Measurements from ENCODE around the gene GREM2. TPM values are rescaled to one million over a fixed set of nuclear protein-coding genes. Genes with fewer than 3 reads are reported as not detected.
A peak's percentile ranks its signal among the peaks of the same experiment; 100 is the strongest.

The GREM2 gene
- total RNA-seq, 1 experiment from 2014 or later, result 0.17 TPM

DNA sequence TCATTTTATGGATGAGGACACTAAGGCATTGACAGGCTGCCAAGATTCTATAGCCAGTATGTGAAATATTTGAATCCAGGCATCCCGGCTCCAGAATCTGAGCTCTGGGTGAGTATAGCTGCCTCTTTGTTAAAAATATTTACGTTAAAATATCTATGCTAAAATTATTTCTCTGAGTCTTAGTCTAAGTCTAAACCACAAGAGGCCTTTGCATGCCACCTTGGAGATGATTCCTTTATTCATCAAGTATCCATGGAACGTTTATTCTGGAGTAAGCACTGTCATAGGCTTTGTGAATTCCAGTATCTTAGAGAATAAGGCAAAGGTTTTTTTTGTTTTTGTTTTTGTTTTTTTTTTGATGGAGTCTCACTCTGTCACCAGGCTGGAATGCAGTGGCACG lies 116.4 kb downstream of the GREM2 start:
- H3K27ac Mint-ChIP-seq, result no peak overlapping the region
- peaks cover 30% of the 10 kb centered on the region for H3K27me3 Mint-ChIP-seq (ENCODE audit: low read depth)
- ATAC-seq (no peak), DNase-seq (ENCODE audit: low spot score) (no peak)
- ChIA-PET POLR2A (no interaction called here), CTCF (interaction anchor here (0.6 to 1.6 kb wide), 2 partner anchors 113 to 118 kb away, joined by 3 to 4 read pairs; no protein-coding TSS in a partner anchor)
- TF ChIP-seq ATF1 (CRISPR knock-in tag; IDR thresholded peaks at IDR 0.05) (no peak), ZNF396 (CRISPR knock-in tag; IDR thresholded peaks at IDR 0.05; ENCODE audit: borderline replicate concordance) (no peak), SP1 (CRISPR knock-in tag; conservative IDR thresholded peaks at IDR 0.05) (no peak), JAZF1 (CRISPR knock-in tag; IDR thresholded peaks at IDR 0.05) (no peak), JUN (CRISPR knock-in tag; IDR thresholded peaks at IDR 0.05) (no peak)
- TF ChIP-seq, protein P1, sequence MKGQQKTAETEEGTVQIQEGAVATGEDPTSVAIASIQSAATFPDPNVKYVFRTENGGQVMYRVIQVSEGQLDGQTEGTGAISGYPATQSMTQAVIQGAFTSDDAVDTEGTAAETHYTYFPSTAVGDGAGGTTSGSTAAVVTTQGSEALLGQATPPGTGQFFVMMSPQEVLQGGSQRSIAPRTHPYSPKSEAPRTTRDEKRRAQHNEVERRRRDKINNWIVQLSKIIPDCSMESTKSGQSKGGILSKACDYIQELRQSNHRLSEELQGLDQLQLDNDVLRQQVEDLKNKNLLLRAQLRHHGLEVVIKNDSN (CRISPR knock-in tag; IDR thresholded peaks at IDR 0.05), result no peak
- H3K9me3 Mint-ChIP-seq, result 0 out of 2 replicates have a peak, but pooled peaks cover 3% of the 10 kb centered on the region
- no peak overlapping the region for H3K4me3 Mint-ChIP-seq
- H3K36me3 Mint-ChIP-seq, result no peaks in the 10 kb centered on the region
- peaks cover 30% of the 10 kb centered on the region for H3K4me1 Mint-ChIP-seq

DNA sequence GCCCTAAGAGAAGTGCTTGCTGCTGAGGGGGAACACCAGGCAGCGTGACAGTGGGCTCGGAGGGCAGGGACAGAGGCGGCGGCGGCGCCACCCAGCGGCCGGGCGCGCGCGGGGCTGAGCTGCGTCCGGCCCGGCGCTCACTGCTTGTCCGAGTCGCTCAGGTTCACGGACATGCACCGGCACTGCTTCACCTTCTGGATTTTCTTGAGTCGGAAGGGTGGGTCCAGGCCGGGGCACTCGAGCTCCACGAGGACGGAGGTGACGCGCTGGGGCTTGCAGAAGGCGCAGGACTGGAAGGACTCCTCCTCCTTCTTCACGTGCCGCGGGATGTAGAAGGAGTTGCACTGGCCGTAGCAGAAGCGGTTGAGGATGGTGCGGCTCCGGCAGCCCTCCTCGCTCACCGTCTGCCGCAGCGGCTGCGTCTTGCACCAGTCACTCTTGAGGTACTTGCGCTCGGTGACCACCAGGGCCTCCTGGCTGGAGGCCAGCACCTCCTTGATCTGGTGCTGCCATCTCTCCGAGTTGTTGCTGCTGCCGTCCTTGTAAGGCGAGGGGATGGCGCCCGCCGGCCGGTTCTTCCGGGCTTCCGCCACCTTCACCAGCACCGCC lies 119.0 kb downstream of the GREM2 start:
- Mint-ChIP-seq H3K27me3 (ENCODE audit: low read depth) (peaks cover 50% of the 10 kb centered on the region), H3K27ac (peak overlapping the region; percentile 36; the same call in 1 of the 2 replicates), H3K9me3 (0 out of 2 replicates have a peak, but pooled peaks cover 3% of the 10 kb centered on the region), H3K36me3 (no peaks in the 10 kb centered on the region), H3K4me3 (peak overlapping the region; percentile 70), H3K4me1 (peaks cover 22% of the 10 kb centered on the region)
- ATAC-seq, result peak; percentile 95
- DNase-seq (ENCODE audit: low spot score), result peak; percentile 83
- CTCF ChIA-PET, result interaction anchor here (0.6 to 1.4 kb wide), 14 partner anchors 10 to 199 kb away, joined by 3 to 8 read pairs (median 4); no protein-coding TSS in a partner anchor
- POLR2A ChIA-PET, result interaction anchor here (0.7 to 1.1 kb wide), 2 partner anchors 119 to 126 kb away, joined by 3 to 4 read pairs; partner anchors contain the start of gene GREM2
- TF ChIP-seq PRRX2 (CRISPR knock-in tag; IDR thresholded peaks at IDR 0.05) (no peak), GTF2I (CRISPR knock-in tag; conservative IDR thresholded peaks at IDR 0.05) (no peak), ZNF232 (CRISPR knock-in tag; IDR thresholded peaks at IDR 0.05) (peak; percentile 51; the same call in 1 of the 2 replicates), FOXJ3 (CRISPR knock-in tag; IDR thresholded peaks at IDR 0.05; ENCODE audit: borderline replicate concordance) (no peak), TP53 (CRISPR knock-in tag; IDR thresholded peaks at IDR 0.05) (0 out of 2 replicates have a peak, but pooled peaks have one; percentile 69), EMX1 (CRISPR knock-in tag; IDR thresholded peaks at IDR 0.05) (no peak), ZNF423 (CRISPR knock-in tag; IDR thresholded peaks at IDR 0.05) (no peak), MYBL2 (CRISPR knock-in tag; IDR thresholded peaks at IDR 0.05) (peak; percentile 64; the same call in 1 of the 2 replicates), ZBTB21 (CRISPR knock-in tag; IDR thresholded peaks at IDR 0.05; ENCODE audit: borderline replicate concordance) (peak; percentile 63; the same call in 1 of the 2 replicates), ZNF396 (CRISPR knock-in tag; IDR thresholded peaks at IDR 0.05; ENCODE audit: borderline replicate concordance) (no peak), ZNF671 (CRISPR knock-in tag; IDR thresholded peaks at IDR 0.05) (no peak), NFYB (CRISPR knock-in tag; conservative IDR thresholded peaks at IDR 0.05; ENCODE audit: low read depth) (no peak), ETV6 (CRISPR knock-in tag; IDR thresholded peaks at IDR 0.05) (peak; percentile 89), ELF4 (CRISPR knock-in tag; IDR thresholded peaks at IDR 0.05; ENCODE audit: low read depth) (no peak)
- TF ChIP-seq, protein P2, sequence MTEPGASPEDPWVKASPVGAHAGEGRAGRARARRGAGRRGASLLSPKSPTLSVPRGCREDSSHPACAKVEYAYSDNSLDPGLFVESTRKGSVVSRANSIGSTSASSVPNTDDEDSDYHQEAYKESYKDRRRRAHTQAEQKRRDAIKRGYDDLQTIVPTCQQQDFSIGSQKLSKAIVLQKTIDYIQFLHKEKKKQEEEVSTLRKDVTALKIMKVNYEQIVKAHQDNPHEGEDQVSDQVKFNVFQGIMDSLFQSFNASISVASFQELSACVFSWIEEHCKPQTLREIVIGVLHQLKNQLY (CRISPR knock-in tag; IDR thresholded peaks at IDR 0.05), result no peak
- TF ChIP-seq, protein P3, sequence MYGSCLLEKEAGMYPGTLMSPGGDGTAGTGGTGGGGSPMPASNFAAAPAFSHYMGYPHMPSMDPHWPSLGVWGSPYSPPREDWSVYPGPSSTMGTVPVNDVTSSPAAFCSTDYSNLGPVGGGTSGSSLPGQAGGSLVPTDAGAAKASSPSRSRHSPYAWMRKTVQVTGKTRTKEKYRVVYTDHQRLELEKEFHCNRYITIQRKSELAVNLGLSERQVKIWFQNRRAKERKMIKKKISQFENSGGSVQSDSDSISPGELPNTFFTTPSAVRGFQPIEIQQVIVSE (CRISPR knock-in tag; IDR thresholded peaks at IDR 0.05; ENCODE audit: borderline replicate concordance), result no peak
- TF ChIP-seq, protein P4, sequence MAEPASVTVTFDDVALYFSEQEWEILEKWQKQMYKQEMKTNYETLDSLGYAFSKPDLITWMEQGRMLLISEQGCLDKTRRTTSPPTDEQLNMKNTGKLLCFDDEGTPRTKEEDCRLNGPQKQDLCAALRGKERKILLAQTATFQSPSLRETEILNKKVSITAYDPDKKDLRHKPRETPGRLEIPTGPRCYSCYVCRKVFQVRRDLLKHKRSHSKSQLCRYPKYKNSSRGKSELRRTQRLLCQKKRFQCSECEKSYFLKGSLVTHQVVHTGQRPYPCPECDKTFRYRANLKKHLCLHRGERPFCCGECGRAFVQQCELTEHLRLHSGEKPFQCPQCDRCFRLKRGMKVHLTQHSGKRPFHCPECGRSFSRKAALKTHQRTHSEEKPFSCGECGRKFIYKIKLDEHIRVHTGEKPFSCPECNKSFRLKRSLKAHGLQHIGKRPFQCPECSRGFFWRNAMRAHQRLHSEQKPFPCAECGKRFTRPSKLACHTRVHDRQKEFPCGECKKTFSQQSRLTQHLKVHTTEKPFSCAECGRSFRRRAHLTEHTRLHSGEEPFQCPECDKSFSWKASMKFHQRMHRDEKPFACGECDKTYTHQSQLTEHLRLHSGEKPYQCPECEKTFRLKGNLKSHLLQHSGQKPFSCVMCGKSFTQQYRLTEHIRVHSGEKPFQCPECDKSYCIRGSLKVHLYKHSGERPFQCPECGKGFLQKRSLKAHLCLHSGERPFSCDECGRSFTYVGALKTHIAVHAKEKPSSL (CRISPR knock-in tag; conservative IDR thresholded peaks at IDR 0.05), result no peak
- TF ChIP-seq, protein P5, sequence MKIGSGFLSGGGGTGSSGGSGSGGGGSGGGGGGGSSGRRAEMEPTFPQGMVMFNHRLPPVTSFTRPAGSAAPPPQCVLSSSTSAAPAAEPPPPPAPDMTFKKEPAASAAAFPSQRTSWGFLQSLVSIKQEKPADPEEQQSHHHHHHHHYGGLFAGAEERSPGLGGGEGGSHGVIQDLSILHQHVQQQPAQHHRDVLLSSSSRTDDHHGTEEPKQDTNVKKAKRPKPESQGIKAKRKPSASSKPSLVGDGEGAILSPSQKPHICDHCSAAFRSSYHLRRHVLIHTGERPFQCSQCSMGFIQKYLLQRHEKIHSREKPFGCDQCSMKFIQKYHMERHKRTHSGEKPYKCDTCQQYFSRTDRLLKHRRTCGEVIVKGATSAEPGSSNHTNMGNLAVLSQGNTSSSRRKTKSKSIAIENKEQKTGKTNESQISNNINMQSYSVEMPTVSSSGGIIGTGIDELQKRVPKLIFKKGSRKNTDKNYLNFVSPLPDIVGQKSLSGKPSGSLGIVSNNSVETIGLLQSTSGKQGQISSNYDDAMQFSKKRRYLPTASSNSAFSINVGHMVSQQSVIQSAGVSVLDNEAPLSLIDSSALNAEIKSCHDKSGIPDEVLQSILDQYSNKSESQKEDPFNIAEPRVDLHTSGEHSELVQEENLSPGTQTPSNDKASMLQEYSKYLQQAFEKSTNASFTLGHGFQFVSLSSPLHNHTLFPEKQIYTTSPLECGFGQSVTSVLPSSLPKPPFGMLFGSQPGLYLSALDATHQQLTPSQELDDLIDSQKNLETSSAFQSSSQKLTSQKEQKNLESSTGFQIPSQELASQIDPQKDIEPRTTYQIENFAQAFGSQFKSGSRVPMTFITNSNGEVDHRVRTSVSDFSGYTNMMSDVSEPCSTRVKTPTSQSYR (CRISPR knock-in tag; IDR thresholded peaks at IDR 0.05), result no peak
- TF ChIP-seq, protein P6, sequence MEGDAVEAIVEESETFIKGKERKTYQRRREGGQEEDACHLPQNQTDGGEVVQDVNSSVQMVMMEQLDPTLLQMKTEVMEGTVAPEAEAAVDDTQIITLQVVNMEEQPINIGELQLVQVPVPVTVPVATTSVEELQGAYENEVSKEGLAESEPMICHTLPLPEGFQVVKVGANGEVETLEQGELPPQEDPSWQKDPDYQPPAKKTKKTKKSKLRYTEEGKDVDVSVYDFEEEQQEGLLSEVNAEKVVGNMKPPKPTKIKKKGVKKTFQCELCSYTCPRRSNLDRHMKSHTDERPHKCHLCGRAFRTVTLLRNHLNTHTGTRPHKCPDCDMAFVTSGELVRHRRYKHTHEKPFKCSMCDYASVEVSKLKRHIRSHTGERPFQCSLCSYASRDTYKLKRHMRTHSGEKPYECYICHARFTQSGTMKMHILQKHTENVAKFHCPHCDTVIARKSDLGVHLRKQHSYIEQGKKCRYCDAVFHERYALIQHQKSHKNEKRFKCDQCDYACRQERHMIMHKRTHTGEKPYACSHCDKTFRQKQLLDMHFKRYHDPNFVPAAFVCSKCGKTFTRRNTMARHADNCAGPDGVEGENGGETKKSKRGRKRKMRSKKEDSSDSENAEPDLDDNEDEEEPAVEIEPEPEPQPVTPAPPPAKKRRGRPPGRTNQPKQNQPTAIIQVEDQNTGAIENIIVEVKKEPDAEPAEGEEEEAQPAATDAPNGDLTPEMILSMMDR (IDR thresholded peaks at IDR 0.05), result 0 out of 2 replicates have a peak, but pooled peaks have one; percentile 35
- TF ChIP-seq, protein P7, sequence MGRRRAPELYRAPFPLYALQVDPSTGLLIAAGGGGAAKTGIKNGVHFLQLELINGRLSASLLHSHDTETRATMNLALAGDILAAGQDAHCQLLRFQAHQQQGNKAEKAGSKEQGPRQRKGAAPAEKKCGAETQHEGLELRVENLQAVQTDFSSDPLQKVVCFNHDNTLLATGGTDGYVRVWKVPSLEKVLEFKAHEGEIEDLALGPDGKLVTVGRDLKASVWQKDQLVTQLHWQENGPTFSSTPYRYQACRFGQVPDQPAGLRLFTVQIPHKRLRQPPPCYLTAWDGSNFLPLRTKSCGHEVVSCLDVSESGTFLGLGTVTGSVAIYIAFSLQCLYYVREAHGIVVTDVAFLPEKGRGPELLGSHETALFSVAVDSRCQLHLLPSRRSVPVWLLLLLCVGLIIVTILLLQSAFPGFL (CRISPR knock-in tag; IDR thresholded peaks at IDR 0.05; ENCODE audit: borderline replicate concordance), result no peak

Measured in WTC11 (cell line).